OCI-LY7 (cell line): Measurements from ENCODE around the gene OXSR1.
"Not testable (repeated sequence)": the region's sequence is repeated elsewhere in the genome, so short reads cannot be mapped to it uniquely, and the experiment has no call there.

Experiments
- CTCF ChIP-seq: fragments of 200-600 bp; sonication (generic); conservative IDR thresholded peaks from 2 replicates; pipeline ENCODE4 v1.5.1; 2014; ENCODE audit warnings: mild to moderate bottlenecking, antibody characterized with exemption, low read length, moderate library complexity, mixed read lengths
- EZH2phosphoT487 ChIP-seq: fragments of 200-600 bp; sonication (generic); IDR thresholded peaks from 2 replicates; pipeline ENCODE4 v1.6.1; 2018; ENCODE audit warnings: low read depth, borderline replicate concordance, mild to moderate bottlenecking, mixed run types, antibody characterized with exemption, low read length, moderate library complexity, mixed read lengths

DNA sequence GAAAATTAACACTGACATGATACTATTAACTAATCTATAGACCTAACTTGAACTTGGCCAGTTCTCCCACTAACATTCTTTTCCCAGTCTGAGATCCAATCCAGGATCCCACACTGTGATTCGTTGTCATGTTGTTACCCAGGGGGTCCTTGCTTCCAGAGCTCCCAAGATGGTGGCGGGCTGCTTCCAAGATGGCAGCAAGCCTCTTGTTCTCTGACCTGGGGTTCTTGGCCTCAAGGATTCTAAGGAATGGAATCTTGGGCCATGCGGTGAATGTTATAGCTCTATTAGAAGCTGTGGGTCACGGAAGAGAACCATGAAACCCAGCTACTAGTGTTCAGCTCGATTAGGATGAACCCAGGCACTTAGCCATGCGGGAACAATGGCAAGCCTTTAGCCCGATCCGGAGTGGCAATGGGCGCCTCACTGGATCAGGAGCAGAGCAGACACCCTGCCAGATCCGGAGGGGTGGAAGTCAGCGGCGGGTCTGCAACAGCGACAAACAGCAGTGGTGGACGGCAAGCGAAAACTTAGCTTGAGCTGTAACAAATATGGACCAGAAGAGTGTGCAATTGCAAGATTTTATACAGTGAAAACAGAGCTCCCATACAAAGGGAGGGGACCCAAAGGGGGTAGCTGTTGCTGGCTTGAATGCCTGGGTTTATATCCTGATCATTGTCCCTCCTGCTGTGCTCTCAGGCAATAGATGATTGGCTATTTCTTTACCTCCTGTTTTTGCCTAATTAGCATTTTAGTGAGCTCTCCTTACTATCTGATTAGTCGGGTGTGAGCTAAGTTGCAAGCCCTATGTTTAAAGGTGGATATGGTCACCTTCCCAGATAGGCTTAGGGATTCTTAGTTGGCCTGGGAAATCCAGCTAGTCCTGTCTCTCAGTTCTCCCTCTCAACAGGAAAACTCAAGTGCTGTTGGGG, 124.2 kb downstream of the OXSR1 start:
- not testable (repeated sequence) for TF ChIP-seq CTCF, EZH2phosphoT487
